Neural cell (in vitro differentiated cells): ENCODE data around the gene FABP1. TPM values are rescaled to one million over a fixed set of nuclear protein-coding genes. Genes with fewer than 3 reads are reported as not detected.

Experiments
- H2AFZ ChIP-seq: fragments of 200-600, 300-800 bp; sonication (generic), shearing (Covaris generic); 2 replicates; pipeline ENCODE4 v1.6.0; 2014; ENCODE audit warnings: low read depth, mild to moderate bottlenecking, antibody characterized with exemption, low read length, moderate library complexity
- H3F3A ChIP-seq: fragments of 200-600 bp; shearing (Covaris generic); 2 replicates; pipeline ENCODE4 v1.6.1; 2016; ENCODE audit warnings: mild to moderate bottlenecking, moderate library complexity, mixed read lengths, antibody characterized with exemption, low read length; ENCODE audit not compliant: insufficient read depth, poor library complexity, severe bottlenecking
- H3K27ac ChIP-seq: fragments of 200-600, 300-800 bp; sonication (generic), shearing (Covaris generic); 2 replicates; pipeline ENCODE4 v1.5.1; 2014; ENCODE audit warnings: mild to moderate bottlenecking, low read length, moderate library complexity
- H3K27me3 ChIP-seq: fragments of 300-800, 200-600 bp; sonication (generic), shearing (Covaris generic); 2 replicates; pipeline ENCODE4 v1.6.0; 2014; ENCODE audit warnings: mild to moderate bottlenecking, low read depth, low read length, moderate library complexity; ENCODE audit not compliant: insufficient read depth
- H3K36me3 ChIP-seq: fragments of 300-800, 200-600 bp; sonication (generic), shearing (Covaris generic); 2 replicates; pipeline ENCODE4 v1.5.1; 2014; ENCODE audit warnings: mild to moderate bottlenecking, antibody characterized with exemption, low read length, moderate library complexity; ENCODE audit not compliant: insufficient read depth
- H3K4me2 ChIP-seq: fragments of 300-800, 200-600 bp; sonication (generic), shearing (Covaris generic); 2 replicates; pipeline ENCODE4 v1.6.0; 2014; ENCODE audit warnings: mild to moderate bottlenecking, low read length
- H3K4me3 ChIP-seq: fragments of 300-800, 200-600 bp; sonication (generic), shearing (Covaris generic); 2 replicates; pipeline ENCODE4 v1.5.1; 2014; ENCODE audit warnings: mild to moderate bottlenecking, low read length, moderate library complexity
- H3K79me2 ChIP-seq: fragments of 200-600 bp; shearing (Covaris generic); replicated peaks from 2 replicates; pipeline ENCODE4 v1.6.0; 2014; ENCODE audit warnings: mild to moderate bottlenecking, low read length, moderate library complexity; ENCODE audit not compliant: insufficient read depth
- H3K9ac ChIP-seq: fragments of 300-800, 200-600 bp; sonication (generic), shearing (Covaris generic); 2 replicates; pipeline ENCODE4 v1.6.1; 2016; ENCODE audit warnings: mild to moderate bottlenecking, low read length, mixed read lengths
- H3K9me2 ChIP-seq: fragments of 200-600 bp; shearing (Covaris generic); 2 replicates; pipeline ENCODE4 v1.6.1; 2016; ENCODE audit warnings: mild to moderate bottlenecking, low read length, mixed read lengths; ENCODE audit not compliant: insufficient read depth
- H3K9me3 ChIP-seq: fragments of 200-600, 300-800 bp; sonication (generic), shearing (Covaris generic); 2 replicates; pipeline ENCODE4 v1.6.1; 2016; ENCODE audit warnings: mild to moderate bottlenecking, mixed run types, low read length, moderate library complexity, mixed read lengths
- H4K20me1 ChIP-seq: fragments of 200-600 bp; shearing (Covaris generic); 2 replicates; pipeline ENCODE4 v1.6.1; 2016; ENCODE audit warnings: mild to moderate bottlenecking, mixed run types; ENCODE audit not compliant: insufficient read depth
- EP300 ChIP-seq: fragments of 450-650 bp; conservative IDR thresholded peaks from 2 replicates; pipeline ENCODE4 v1.6.1; 2014; ENCODE audit warnings: antibody characterized with exemption, mild to moderate bottlenecking, moderate library complexity; ENCODE audit not compliant: poor library complexity, severe bottlenecking
- EZH2 ChIP-seq: fragments of 200-600, 300-800 bp; shearing (Covaris generic), sonication (generic); IDR thresholded peaks from 2 replicates; pipeline ENCODE4 v1.6.1; 2014; ENCODE audit warnings: antibody characterized with exemption, low read length, borderline replicate concordance, mild to moderate bottlenecking; ENCODE audit not compliant: insufficient read depth, poor library complexity, severe bottlenecking
- MXI1 ChIP-seq: fragments of 450-650 bp; conservative IDR thresholded peaks from 2 replicates; pipeline ENCODE4 v1.6.1; 2014; ENCODE audit warnings: antibody characterized with exemption, mild to moderate bottlenecking; ENCODE audit not compliant: poor library complexity, severe bottlenecking
- POLR2AphosphoS5 ChIP-seq: IDR thresholded peaks from 2 replicates; pipeline ENCODE4 v1.6.1; 2012
- RAD21 ChIP-seq: fragments of 450-650 bp; conservative IDR thresholded peaks from 2 replicates; pipeline ENCODE4 v1.6.1; 2014; ENCODE audit warnings: antibody characterized with exemption, mild to moderate bottlenecking, moderate library complexity
- SMC3 ChIP-seq: fragments of 450-650 bp; conservative IDR thresholded peaks from 2 replicates; pipeline ENCODE4 v1.6.1; 2014; ENCODE audit warnings: antibody characterized with exemption, mild to moderate bottlenecking, moderate library complexity; ENCODE audit not compliant: poor library complexity
- TAF1 ChIP-seq: IDR thresholded peaks from 2 replicates; pipeline ENCODE4 v1.6.1; 2012; ENCODE audit warnings: low read depth
- polyA plus RNA-seq: library from polyadenylated mRNA; depleted of rRNA; stranded (reverse); fragments of >200 nt; gene quantifications from 2 replicates; pipeline ENCODE4 v1.2.3, GENCODE V29; 2014
- TF ChIP-seq, protein P1 (sequence below): IDR thresholded peaks from 2 replicates; pipeline ENCODE4 v1.6.1; 2012; ENCODE audit warnings: borderline replicate concordance
- TF ChIP-seq, protein P2 (sequence below): fragments of 450-650 bp; IDR thresholded peaks from 2 replicates; pipeline ENCODE4 v1.5.1; 2014; ENCODE audit warnings: antibody characterized with exemption, mild to moderate bottlenecking, moderate library complexity; ENCODE audit not compliant: poor library complexity, severe bottlenecking

Gene FABP1
- polyA plus RNA-seq, 1 donor from 2014 or later: not detected

DNA sequence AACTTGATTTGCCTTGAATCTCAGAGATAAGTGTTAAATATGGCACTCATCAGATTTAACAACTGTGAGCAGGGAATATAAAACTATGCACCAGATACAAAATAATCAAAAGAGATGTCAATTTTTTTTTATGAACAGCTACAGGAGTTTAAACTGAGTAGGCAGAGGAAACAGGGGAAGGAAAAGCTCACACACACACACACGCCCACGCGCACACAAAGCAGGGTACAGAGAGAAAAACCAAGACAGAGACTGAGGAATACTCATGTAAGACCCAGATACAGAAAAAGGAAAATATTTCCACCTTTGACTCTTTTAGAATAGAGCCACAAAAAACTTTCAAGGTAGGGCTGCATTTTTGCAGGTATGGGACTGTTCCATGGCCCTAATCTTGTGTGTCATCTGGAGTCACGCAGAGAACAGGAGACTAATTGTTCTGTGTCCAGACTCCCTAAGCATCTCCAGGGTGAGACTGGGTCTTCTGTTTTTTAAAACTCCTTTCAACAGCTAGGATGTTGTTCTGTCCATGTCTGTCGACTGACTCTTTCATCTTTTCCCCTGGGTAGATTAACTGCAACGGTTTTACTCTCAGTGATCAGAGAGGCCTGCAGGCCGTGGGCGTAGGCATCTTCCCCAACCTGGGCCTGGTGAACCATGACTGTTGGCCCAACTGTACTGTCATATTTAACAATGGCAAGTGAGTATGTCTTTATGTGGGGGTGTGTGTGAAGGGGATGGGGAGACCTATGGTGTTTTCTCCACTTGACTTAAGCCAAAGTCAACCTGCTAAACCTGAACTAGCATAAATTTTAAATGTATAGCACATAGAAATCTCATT lies 37.2 kb downstream of the FABP1 start:
- no peaks in the 10 kb centered on the region for H3K27me3 ChIP-seq
- no peaks in the 10 kb centered on the region for H3K79me2 ChIP-seq
- no peaks in the 10 kb centered on the region for H3K9me2 ChIP-seq
- H3K4me2 ChIP-seq: no peak overlapping the region
- no peak overlapping the region for H3K4me3 ChIP-seq
- H3K9me3 ChIP-seq: no peaks in the 10 kb centered on the region
- no peaks in the 10 kb centered on the region for H3K36me3 ChIP-seq
- TF ChIP-seq MXI1: no peak
- TF ChIP-seq TAF1: no peak
- no peak for TF ChIP-seq EP300
- TF ChIP-seq RAD21: no peak
- TF ChIP-seq, protein P1, sequence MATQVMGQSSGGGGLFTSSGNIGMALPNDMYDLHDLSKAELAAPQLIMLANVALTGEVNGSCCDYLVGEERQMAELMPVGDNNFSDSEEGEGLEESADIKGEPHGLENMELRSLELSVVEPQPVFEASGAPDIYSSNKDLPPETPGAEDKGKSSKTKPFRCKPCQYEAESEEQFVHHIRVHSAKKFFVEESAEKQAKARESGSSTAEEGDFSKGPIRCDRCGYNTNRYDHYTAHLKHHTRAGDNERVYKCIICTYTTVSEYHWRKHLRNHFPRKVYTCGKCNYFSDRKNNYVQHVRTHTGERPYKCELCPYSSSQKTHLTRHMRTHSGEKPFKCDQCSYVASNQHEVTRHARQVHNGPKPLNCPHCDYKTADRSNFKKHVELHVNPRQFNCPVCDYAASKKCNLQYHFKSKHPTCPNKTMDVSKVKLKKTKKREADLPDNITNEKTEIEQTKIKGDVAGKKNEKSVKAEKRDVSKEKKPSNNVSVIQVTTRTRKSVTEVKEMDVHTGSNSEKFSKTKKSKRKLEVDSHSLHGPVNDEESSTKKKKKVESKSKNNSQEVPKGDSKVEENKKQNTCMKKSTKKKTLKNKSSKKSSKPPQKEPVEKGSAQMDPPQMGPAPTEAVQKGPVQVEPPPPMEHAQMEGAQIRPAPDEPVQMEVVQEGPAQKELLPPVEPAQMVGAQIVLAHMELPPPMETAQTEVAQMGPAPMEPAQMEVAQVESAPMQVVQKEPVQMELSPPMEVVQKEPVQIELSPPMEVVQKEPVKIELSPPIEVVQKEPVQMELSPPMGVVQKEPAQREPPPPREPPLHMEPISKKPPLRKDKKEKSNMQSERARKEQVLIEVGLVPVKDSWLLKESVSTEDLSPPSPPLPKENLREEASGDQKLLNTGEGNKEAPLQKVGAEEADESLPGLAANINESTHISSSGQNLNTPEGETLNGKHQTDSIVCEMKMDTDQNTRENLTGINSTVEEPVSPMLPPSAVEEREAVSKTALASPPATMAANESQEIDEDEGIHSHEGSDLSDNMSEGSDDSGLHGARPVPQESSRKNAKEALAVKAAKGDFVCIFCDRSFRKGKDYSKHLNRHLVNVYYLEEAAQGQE: no peak
- no peak for TF ChIP-seq EZH2
- H3F3A ChIP-seq: no peaks in the 10 kb centered on the region
- no peaks in the 10 kb centered on the region for H4K20me1 ChIP-seq
- no peak overlapping the region for H3K9ac ChIP-seq
- no peak overlapping the region for H2AFZ ChIP-seq
- no peak overlapping the region for H3K27ac ChIP-seq

DNA sequence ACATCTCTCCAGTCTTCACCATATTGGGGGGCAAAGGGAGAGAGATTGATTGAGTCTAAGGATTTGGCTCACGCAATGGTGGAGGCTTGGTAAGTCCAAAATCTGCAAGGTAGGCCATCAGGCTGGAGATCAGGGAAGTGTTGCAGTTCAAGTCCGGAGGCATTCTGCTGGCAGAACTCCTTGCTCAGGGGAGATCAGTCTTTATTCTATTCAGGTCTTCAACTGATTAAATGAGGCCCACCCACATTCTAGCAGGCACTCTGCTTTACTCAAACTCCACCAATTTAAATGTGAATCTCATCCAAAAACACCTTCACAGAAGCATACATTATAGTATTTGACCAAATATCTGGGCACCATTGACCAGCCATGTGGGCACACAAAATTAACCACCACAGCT lies 38.9 kb downstream of the FABP1 start:
- Histone ChIP-seq H3K9me3 (no peaks in the 10 kb centered on the region), H4K20me1 (no peaks in the 10 kb centered on the region)

More for the DNA sequence above, 38.9 kb downstream of the FABP1 start:
- H3K27ac ChIP-seq: no peak overlapping the region
- no peaks in the 10 kb centered on the region for H3F3A ChIP-seq
- H3K9ac ChIP-seq: no peak overlapping the region
- no peaks in the 10 kb centered on the region for H3K27me3 ChIP-seq
- H3K36me3 ChIP-seq: no peaks in the 10 kb centered on the region
- H3K9me2 ChIP-seq: no peaks in the 10 kb centered on the region
- H3K4me2 ChIP-seq: no peak overlapping the region
- H3K4me3 ChIP-seq: no peak overlapping the region
- TF ChIP-seq RAD21: no peak
- no peak for TF ChIP-seq TAF1
- no peak for TF ChIP-seq EZH2
- no peak for TF ChIP-seq POLR2AphosphoS5
- no peak for TF ChIP-seq MXI1
- no peak for TF ChIP-seq SMC3
- TF ChIP-seq, protein P2, sequence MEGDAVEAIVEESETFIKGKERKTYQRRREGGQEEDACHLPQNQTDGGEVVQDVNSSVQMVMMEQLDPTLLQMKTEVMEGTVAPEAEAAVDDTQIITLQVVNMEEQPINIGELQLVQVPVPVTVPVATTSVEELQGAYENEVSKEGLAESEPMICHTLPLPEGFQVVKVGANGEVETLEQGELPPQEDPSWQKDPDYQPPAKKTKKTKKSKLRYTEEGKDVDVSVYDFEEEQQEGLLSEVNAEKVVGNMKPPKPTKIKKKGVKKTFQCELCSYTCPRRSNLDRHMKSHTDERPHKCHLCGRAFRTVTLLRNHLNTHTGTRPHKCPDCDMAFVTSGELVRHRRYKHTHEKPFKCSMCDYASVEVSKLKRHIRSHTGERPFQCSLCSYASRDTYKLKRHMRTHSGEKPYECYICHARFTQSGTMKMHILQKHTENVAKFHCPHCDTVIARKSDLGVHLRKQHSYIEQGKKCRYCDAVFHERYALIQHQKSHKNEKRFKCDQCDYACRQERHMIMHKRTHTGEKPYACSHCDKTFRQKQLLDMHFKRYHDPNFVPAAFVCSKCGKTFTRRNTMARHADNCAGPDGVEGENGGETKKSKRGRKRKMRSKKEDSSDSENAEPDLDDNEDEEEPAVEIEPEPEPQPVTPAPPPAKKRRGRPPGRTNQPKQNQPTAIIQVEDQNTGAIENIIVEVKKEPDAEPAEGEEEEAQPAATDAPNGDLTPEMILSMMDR: no peak
- H3K79me2 ChIP-seq: no peaks in the 10 kb centered on the region
- H2AFZ ChIP-seq: no peak overlapping the region
